ENCODE results near the gene SEC14L3.
"Not testable (repeated sequence)": the region's sequence is repeated elsewhere in the genome, so short reads cannot be mapped to it uniquely, and the experiment has no call there.

Gene SEC14L3

GRCh38 chr22:30485362-30485988, 13.7 kb upstream of the SEC14L3 start:
- DNase-seq (ENCODE audit: low spot score), result peak; percentile 56

- no peak for DNase-seq (ENCODE audit: low spot score)
These were observed 11.4 kb upstream of the SEC14L3 start for GRCh38 chr22:30483169-30483568.

DNA sequence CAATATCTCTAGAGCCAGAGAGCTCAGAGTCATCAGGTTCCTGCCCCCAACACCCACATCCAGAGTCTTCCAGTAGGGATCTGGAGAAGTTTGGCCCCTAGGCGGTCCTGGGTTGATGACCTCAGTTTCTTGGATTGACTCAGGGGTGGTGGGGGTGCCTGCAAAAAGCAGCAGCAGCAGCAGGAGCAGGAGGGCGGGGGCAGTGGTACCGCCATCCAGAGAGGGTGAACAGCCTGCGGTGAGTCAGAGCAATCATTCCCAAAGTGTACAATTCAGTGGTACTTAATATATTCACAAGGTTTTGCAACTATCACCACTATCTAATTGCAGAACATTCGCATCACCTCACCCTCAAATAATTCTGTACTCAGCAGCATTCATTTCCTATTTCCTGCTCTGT, 9.9 kb upstream of the SEC14L3 start:
- peak; percentile 49 for DNase-seq (ENCODE audit: low spot score)

DNA sequence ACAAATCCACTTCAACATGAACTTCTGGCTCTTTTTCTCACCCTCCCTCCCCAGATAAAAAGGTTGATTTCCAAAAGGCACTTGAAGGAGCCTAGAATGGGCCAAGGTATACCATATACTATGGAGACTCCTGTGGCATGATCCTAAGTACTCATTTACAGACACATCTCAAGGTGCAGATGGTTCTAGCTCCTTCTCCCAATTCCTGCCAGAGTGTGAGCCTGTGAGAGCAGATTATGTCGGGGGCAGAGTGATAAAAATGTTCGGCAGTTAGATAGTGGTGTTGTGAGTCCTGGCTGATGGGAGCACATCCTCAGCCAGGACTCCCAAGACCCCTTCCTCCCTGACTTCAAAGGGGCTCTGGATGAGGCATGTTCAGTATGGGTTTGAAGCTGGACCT, 8.2 kb upstream of the SEC14L3 start:
- DNase-seq (ENCODE audit: low spot score), result no peak

GRCh38 chr22:30474683-30475424, 3.0 kb upstream of the SEC14L3 start:
- no peak for DNase-seq (ENCODE audit: low spot score)

GRCh38 chr22:30474121-30474520, 2.3 kb upstream of the SEC14L3 start:
- no peak for DNase-seq (ENCODE audit: low spot score)

GRCh38 chr22:30472994-30473720, 1.3 kb upstream of the SEC14L3 start:
- no peak for DNase-seq (ENCODE audit: low spot score)

DNA sequence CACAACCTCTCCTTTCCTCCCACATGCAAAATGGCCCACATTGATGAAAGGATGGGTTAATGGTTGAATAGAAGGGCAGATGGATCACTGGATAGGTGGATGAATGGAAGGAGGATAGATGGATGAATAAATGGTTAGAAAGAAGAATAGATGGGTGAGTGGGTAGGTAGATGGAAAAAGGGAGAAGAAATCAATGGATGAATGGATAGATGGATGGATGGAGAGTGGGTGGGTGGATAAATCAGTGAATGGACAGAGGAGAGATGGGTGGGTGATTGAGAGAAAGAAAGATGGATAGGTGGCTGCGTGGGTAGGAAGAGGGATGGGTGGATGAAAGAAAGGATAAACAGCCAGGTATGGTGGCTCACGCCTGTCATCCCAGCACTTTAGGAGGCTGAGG, 1.2 kb downstream of the SEC14L3 start:
- no peak for DNase-seq (ENCODE audit: low spot score)

GRCh38 chr22:30469165-30469564, 2.7 kb downstream of the SEC14L3 start:
- DNase-seq (ENCODE audit: low spot score), result no peak

- DNase-seq (ENCODE audit: low spot score), result not testable (repeated sequence)
These were observed 11.3 kb downstream of the SEC14L3 start for GRCh38 chr22:30460555-30460954.

- DNase-seq (ENCODE audit: low spot score), result no peak
These were observed 11.7 kb downstream of the SEC14L3 start for GRCh38 chr22:30460147-30460546.

- DNase-seq (ENCODE audit: low spot score), result peak; percentile 20
These were observed 12.4 kb downstream of the SEC14L3 start for GRCh38 chr22:30459181-30460052.

DNA sequence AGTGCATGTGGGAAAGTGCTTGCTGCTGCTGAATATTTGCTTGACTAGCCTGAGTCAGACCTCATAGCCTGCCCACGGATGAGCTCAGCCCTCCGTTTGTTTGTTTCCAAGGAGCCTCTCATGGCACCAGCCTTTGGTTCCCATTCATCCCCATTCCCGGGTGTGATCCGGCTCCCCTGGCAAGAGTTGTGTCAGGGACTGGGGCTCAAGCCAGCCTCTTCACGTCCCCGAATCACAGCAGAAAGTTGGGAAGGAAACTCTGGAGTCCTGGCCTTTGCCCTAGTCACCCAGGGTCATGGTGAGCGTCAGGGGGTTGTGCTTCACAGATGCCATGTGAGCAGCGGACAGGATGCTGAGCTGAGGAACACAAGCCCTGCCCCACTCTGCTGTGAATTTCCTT, 13.8 kb downstream of the SEC14L3 start:
- DNase-seq (ENCODE audit: low spot score), result peak; percentile 6

DNA sequence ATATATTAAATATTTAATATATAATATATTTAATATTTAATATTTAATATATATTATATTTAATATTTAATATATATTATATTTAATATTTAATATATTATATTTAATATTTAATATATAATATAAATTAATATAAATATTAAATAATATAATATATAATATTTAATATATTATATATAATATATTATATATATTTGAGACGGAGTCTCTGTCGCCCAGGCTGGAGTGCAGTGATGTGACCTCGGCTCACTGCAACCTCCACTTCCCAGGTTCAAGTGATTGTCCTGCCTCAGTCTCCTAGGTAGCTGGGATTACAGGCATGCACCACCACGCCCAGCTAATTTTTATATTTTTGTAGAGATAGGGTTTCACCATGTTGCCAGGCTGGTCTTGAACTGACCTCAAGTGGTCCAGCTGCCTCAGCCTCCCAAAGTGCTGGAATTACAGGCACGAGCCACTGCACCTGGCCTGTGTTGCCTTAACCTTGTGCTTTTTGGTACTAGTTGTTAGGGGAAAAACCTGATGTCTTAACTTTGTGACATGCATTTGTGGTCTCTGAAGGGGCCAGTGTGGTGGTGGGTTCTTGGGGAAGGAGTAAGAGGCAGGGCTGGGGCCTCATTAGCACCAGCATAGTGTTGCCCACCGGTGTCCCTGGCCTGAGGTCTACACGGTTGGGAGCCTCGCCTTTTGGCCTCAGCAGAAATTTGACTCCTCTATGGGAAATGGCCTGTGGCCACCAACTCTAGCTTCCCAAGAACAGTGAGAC, 16.6 kb downstream of the SEC14L3 start:
- no peak for DNase-seq (ENCODE audit: low spot score)

GRCh38 chr22:30453731-30454510, 17.9 kb downstream of the SEC14L3 start:
- DNase-seq (ENCODE audit: low spot score), result no peak

DNA sequence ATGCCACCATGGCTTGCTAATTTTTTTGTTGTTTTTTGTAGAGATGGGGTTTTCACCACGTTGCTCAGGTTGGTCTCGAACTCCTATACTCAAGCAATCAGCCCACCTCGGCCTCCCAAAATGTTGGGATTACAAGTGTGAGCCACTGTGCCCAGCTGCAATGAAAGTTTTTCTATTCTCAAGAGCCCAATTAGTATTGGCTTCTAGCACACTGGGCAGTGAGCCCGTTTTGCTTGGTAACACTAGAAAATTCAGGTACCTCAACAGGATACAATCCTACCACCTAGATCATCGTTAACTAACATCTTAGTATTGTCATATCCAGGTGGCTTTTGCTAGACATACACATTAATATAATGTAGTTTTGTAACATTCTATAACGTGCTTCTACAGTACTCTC, 19.0 kb downstream of the SEC14L3 start:
- DNase-seq (ENCODE audit: low spot score), result no peak

DNA sequence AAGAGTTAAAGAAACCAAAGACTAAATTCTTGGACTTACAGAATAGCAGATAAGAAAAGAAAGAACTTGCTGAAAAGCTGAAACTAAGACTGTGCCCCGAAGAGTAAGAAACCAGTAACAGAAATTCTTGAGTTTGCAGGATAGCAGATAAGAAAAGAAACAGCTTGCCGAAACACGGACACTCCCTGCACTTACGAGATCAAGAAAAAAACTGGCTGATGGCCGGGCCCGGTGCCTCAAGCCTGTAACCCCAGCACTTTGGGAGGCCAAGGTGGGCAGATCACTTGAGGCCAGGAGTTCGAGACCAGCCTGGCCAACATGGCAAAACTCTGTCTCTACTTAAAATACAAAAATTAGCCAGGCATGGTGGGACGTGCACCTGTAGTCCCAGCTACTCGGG, 20.3 kb downstream of the SEC14L3 start:
- not testable (repeated sequence) for DNase-seq (ENCODE audit: low spot score)

GRCh38 chr22:30447656-30448055, 24.2 kb downstream of the SEC14L3 start:
- DNase-seq (ENCODE audit: low spot score), result no peak

DNA sequence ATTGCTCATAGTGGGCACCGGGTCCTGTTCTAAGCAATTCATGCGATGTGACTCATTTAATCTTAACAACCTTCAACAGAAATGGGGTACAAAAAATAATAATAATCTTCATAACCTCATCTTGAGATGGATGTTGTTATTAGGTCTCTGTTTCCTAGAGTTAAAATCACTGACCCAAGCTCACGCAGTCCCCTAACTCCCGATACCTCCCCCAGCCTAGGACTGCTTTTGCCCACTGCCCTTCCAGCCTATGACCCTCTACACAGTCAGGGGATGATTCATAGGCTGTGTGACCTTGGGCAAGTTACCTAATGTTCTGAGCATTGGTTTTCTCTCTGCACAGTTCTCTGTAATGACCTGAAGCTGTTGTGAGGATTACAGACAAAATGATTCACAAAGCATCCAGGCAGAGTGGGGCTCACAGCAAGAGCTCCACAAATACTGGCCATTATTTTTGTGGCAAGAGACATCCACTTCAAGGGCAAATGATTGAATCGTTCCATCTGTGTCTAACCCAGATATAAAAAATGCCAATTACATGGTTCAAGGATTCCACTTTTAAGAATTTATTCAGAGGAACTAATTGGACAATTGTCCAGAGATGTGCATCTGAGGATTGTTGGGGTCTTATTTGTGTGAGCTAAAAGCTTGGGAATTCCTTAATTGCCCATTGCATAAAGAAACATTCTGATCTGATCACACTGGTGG, 26.2 kb downstream of the SEC14L3 start:
- DNase-seq (ENCODE audit: low spot score), result peak; percentile 47

Measured in kidney tubule cell (primary cell).